Astrocyte of the spinal cord (primary cell): ENCODE results near the gene RAB30.

Experiments
- DNase-seq: peaks from one replicate; pipeline ENCODE4 v3.0.0; 2011; ENCODE audit warnings: low read depth, low spot score
- H3K4me3 ChIP-seq: 2 replicates; pipeline ENCODE4 v1.5.1; 2011; ENCODE audit warnings: low read depth, mild to moderate bottlenecking, low read length, moderate library complexity
- in situ Hi-C: cut with HindIII; loops from 2 replicates; pipeline ENCODE4 v1.10.0; 2017; ENCODE audit warnings: low sequenced_read_pairs
- TF ChIP-seq, protein P1 (sequence below): IDR thresholded peaks from 2 replicates; pipeline ENCODE4 v1.5.1; 2012; ENCODE audit warnings: low read depth, mild to moderate bottlenecking, low read length, inconsistent platforms

The RAB30 gene

DNA sequence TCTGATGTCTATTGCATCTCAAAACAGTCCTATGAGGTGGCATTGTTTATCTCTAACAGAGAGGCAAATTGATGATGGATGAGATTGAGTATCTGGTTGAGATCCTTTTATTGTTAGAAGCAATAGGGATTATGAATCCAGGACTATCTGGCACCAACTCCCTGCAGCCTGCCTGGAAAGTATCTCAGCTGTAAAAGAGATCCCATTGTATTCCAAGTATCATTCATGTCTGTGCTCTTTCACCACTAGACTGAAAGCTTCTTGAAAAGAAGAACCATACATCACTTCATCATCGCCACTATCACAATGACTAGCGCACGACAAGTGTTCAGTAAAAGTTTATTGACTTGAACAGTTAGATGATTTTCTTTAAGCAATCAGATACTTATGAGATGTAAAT lies 43.3 kb upstream of the RAB30 start:
- TF ChIP-seq, protein P1, sequence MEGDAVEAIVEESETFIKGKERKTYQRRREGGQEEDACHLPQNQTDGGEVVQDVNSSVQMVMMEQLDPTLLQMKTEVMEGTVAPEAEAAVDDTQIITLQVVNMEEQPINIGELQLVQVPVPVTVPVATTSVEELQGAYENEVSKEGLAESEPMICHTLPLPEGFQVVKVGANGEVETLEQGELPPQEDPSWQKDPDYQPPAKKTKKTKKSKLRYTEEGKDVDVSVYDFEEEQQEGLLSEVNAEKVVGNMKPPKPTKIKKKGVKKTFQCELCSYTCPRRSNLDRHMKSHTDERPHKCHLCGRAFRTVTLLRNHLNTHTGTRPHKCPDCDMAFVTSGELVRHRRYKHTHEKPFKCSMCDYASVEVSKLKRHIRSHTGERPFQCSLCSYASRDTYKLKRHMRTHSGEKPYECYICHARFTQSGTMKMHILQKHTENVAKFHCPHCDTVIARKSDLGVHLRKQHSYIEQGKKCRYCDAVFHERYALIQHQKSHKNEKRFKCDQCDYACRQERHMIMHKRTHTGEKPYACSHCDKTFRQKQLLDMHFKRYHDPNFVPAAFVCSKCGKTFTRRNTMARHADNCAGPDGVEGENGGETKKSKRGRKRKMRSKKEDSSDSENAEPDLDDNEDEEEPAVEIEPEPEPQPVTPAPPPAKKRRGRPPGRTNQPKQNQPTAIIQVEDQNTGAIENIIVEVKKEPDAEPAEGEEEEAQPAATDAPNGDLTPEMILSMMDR, result no peak
- no peak overlapping the region for H3K4me3 ChIP-seq
- in situ Hi-C loops, result no loop called here
- DNase-seq, result no peak

- DNase-seq, result no peak
- TF ChIP-seq, protein P1, result no peak
- in situ Hi-C loops, result no loop called here
- no peak overlapping the region for H3K4me3 ChIP-seq
Measured at GRCh38 chr11:83112886-83113285, 41.2 kb upstream of the RAB30 start.

GRCh38 chr11:83105168-83105567 lies 33.5 kb upstream of the RAB30 start:
- TF ChIP-seq, protein P1, result no peak

DNA sequence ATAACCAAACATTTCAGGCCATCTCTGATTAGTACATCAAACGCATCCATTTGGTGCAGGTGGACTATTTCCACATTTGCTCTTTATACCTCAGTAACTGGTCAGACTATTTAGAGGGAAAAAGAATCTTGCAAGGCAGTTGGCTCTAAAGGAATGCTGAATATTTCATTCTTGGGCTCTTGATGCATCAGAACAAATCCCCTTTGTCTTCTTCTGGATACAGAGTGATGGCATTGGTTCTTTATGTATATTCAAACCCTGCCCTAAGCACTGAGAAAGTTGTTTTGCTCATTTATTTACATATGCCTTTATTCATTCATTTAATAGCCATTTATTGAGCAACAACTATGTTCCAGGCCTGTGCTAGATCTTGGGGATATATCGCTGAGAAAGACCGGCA lies 31.1 kb upstream of the RAB30 start:
- TF ChIP-seq, protein P1, result no peak
- no peak overlapping the region for H3K4me3 ChIP-seq
- DNase-seq, result no peak
- in situ Hi-C loops, result no loop called here

More at GRCh38 chr11:83105168-83105567, 33.5 kb upstream of the RAB30 start:
- DNase-seq, result no peak
- in situ Hi-C loops, result no loop called here
- H3K4me3 ChIP-seq, result no peak overlapping the region

DNA sequence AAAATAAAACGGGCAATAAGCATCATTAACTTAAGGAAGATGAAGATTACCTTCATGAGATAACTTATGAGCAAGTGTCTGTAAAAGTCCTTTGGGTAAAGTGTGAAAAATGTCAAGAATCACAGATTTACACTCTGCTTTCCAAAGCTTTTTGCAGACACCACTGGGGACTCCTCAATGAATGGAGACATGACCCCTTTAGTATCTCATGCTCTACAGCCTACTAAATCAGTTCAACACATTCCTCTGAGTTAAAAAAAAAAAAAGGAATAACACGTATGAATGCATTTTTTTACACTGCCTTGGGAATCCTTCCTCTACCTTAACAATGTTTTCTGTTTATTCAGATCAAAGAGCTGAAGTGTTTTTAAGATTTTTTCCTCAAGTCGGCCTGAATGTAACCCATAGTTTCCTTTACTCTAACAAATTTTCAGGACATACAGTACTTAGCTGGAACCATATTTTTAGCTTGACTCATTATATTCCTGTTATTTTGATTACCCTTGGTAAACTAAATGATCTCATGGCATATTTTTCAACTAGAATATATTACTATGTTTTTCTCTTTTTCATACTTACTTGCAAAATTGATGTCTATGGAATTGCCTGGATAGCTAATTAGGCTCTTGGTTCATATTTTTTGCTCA lies 25.9 kb upstream of the RAB30 start:
- DNase-seq, result peak; percentile 29
- in situ Hi-C loops, result no loop called here
- TF ChIP-seq, protein P1, result no peak
- no peak overlapping the region for H3K4me3 ChIP-seq

DNA sequence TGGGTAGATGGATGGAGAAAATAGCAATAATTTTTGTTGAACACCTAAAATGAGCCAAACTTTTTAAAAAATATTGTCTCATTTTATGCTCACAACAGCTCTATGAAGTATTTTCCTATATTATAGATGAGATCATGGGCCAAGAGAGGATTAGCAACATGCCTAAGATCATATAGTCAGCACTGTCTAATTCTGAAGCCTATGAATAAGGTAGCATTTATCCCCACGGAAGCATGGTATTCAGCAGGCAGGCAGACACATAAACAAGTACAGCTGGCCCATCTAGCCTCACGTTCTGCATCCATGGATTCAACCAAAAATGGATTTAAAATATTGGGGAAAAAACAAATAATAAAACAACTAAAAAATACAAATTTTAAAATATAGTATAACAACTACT lies 21.9 kb upstream of the RAB30 start:
- TF ChIP-seq, protein P1, result no peak
- no peak for DNase-seq
- no peak overlapping the region for H3K4me3 ChIP-seq
- in situ Hi-C loops, result no loop called here
